Right lobe of liver (tissue), 4 donors: ENCODE measurements around the gene CXorf66.

Experiments used
- POLR2A ChIP-seq: fragments of 450-650 bp; IDR thresholded peaks from one replicate; pipeline ENCODE4 v1.6.1; 2017; ENCODE audit warnings: antibody characterized with exemption, mild to moderate bottlenecking
- TF ChIP-seq, protein P1 (sequence below), 4 donors: fragments of 200-600 bp in 3 of 4; fragments of 450-650 bp in 1 of 4; IDR thresholded peaks; one replicate each; pipeline versions ENCODE4 v1.5.1 to v1.8.0; 2016 to 2022; ENCODE audit warnings: antibody characterized with exemption in 4 of 4, mild to moderate bottlenecking in 2 of 4
- donor health status: DM: no; HTN: no; CAD: no.
- donor health status: DM: no; HTN: no; CAD: no.
- donor health status: DM: no; HTN: yes; CAD: no.

DNA sequence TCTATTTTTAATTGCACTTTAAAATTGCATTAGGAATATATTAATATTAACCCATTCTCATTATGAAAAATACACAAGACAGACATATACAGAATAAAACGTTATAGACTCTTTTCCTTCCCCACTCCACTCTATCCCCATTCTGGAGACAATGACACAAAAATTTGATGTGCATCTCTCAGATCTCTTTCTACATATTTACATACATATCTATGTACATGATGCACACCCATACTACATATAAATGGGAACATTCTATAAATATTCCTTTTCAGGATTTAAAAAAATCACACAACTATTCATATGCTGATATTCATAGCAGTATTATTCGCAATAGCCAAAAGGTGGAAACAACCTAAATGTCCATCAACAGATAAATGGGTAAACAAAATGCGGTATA lies 2.4 kb upstream of the CXorf66 start:
- TF ChIP-seq, protein P1, sequence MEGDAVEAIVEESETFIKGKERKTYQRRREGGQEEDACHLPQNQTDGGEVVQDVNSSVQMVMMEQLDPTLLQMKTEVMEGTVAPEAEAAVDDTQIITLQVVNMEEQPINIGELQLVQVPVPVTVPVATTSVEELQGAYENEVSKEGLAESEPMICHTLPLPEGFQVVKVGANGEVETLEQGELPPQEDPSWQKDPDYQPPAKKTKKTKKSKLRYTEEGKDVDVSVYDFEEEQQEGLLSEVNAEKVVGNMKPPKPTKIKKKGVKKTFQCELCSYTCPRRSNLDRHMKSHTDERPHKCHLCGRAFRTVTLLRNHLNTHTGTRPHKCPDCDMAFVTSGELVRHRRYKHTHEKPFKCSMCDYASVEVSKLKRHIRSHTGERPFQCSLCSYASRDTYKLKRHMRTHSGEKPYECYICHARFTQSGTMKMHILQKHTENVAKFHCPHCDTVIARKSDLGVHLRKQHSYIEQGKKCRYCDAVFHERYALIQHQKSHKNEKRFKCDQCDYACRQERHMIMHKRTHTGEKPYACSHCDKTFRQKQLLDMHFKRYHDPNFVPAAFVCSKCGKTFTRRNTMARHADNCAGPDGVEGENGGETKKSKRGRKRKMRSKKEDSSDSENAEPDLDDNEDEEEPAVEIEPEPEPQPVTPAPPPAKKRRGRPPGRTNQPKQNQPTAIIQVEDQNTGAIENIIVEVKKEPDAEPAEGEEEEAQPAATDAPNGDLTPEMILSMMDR (IDR thresholded peaks at IDR 0.05): no peak
- TF ChIP-seq POLR2A: no peak
